Astrocyte of the cerebellum (primary cell): ENCODE data around the gene TICAM2.
A peak's percentile ranks its signal among the peaks of the same experiment; 100 is the strongest.

Source experiments
- DNase-seq: peaks from one replicate; pipeline ENCODE4 v3.0.0-alpha.2; 2011; ENCODE audit warnings: low read depth
- H3K4me3 ChIP-seq: 2 replicates; pipeline ENCODE4 v1.5.1; 2011; ENCODE audit warnings: mild to moderate bottlenecking, low read depth, low read length, moderate library complexity
- in situ Hi-C: cut with HindIII; loops from 2 replicates; pipeline ENCODE4 v1.10.0; 2017; ENCODE audit warnings: low sequenced_read_pairs
- TF ChIP-seq, protein P1 (sequence below): IDR thresholded peaks from 2 replicates; pipeline ENCODE4 v1.5.1; 2012; ENCODE audit warnings: low read length, low read depth, moderate library complexity, mild to moderate bottlenecking; ENCODE audit errors: missing control alignments

Gene TICAM2

DNA sequence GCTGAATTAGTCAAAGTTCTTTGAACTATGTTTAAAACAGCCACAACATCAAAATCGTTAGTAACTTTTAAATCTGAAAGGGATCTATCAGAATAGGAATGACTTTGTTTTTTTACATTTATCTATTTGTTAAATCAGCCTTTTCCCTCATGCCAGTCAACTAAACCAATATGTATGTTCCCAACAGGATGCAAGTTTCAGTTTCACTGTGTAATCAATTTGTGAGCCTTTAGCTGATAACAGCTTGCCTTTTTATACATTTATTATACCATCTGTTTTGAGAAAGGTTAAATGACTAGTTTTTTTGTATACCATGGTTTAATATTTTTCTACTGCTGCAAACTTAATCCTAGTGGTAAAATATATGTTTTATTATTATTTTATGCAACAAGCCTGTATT lies 14.6 kb upstream of the TICAM2 start:
- TF ChIP-seq, protein P1, sequence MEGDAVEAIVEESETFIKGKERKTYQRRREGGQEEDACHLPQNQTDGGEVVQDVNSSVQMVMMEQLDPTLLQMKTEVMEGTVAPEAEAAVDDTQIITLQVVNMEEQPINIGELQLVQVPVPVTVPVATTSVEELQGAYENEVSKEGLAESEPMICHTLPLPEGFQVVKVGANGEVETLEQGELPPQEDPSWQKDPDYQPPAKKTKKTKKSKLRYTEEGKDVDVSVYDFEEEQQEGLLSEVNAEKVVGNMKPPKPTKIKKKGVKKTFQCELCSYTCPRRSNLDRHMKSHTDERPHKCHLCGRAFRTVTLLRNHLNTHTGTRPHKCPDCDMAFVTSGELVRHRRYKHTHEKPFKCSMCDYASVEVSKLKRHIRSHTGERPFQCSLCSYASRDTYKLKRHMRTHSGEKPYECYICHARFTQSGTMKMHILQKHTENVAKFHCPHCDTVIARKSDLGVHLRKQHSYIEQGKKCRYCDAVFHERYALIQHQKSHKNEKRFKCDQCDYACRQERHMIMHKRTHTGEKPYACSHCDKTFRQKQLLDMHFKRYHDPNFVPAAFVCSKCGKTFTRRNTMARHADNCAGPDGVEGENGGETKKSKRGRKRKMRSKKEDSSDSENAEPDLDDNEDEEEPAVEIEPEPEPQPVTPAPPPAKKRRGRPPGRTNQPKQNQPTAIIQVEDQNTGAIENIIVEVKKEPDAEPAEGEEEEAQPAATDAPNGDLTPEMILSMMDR, result no peak
- in situ Hi-C loops, result no loop called here
- no peak for DNase-seq
- no peak overlapping the region for H3K4me3 ChIP-seq

DNA sequence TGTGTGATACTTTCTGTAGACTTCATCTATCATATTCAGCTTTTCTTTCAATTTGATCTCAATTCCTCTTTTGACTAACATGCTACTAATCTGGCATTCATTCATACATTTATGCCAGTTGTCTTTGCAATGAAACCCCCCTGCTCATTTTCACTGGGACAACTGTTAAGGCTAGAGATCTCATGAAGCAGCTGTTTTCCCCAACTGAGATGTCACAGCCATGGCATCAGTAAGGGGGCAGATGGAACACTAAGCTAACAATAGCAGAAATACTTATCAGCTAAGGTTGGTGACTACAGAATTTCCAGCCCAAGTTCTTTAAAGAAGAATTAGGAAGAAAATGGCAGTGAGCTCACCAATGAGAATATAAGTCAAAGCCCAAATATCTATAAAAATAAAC lies 14.2 kb upstream of the TICAM2 start:
- no peak overlapping the region for H3K4me3 ChIP-seq
- DNase-seq, result no peak
- in situ Hi-C loops, result no loop called here
- TF ChIP-seq, protein P1, result no peak

DNA sequence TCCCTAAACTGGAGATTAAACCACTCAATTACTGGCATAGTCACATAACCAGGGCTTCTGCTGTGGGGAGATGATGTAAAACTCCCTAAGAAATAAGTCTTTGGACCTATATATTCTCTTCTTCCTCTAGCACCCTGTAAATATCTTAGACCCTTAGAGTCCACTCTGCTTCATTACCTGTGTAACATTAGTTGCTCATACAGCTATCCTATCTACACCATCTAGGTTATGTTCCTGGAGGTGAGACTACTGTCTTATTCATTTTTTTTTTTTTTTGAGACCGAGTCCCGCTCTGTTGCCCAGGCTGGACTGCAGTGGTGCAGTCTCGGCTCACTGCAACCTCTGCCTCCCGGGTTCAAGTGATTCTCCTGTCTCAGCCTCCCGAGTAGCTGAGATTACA lies 9.6 kb upstream of the TICAM2 start:
- no peak overlapping the region for H3K4me3 ChIP-seq
- DNase-seq, result no peak
- TF ChIP-seq, protein P1, result no peak
- in situ Hi-C loops, result no loop called here

DNA sequence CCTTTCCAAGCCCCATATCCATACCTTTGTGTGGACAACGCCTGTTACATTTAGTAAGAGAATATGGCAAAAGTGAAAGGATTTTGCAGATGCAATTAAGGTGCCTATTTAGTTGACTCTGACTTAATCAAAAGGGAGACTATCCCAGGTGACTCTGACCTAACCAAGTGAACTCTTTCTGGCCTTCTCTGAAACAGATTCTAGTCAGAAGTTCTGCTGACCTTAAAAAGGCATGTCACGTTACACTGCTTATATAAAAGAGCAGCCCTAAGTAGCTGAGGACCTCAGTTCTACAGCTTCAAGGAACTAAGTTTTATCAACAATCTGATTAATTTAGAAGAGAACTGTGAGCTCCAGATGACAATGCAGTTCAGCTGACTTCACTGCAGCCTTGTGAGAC lies 5.7 kb upstream of the TICAM2 start:
- no peak overlapping the region for H3K4me3 ChIP-seq
- in situ Hi-C loops, result no loop called here
- TF ChIP-seq, protein P1, result no peak
- DNase-seq, result no peak

DNA sequence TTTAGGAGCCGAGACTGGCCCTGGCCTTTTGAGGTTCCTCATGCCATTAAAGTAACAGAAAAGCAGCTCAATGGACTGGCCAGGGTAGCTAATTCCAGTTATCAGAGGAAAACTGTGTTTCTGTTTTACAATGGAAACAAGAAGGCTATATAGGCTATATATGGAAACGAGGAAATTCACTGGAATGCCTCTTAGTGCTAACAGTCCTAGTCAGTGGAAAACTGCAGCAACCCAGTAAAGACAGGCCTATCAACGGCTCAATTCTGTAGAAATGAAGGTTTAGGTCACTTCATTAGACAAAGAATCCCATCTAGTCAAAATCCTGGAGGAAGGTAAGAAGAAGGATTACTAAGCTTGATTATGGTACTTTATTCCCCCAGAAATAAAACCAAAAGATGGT lies 3.2 kb upstream of the TICAM2 start:
- no peak overlapping the region for H3K4me3 ChIP-seq
- DNase-seq, result no peak
- TF ChIP-seq, protein P1, result no peak
- in situ Hi-C loops, result no loop called here

DNA sequence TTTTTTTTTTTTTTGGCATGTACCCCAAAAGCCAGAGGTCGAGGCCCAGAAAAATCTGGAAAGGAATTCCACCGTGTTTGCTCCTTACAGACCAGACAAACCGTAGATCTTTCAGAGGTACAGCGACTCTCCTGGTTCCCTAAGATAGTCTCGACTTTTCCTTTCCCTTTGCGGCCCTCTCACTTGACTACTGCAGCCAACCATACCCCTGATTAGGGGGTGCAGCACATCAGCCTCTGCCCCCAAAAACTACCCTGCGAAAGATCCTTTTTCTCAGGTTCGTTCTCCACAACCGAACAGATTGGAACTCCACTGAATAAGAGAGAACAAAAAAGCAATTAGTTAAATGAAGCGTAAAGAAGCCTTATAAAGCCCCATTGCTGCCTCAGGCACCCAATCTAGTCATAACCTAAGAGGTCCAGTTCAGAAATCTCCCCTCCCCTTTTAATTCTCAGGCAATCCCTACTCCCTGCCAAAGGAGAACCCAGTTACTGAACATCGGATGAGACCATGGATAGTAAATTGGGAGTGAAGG lies 379 bp upstream of the TICAM2 start:
- H3K4me3 ChIP-seq, result peak overlapping the region; percentile 47
- DNase-seq, result no peak
- TF ChIP-seq, protein P1, result no peak
- in situ Hi-C loops, result no loop called here

DNA sequence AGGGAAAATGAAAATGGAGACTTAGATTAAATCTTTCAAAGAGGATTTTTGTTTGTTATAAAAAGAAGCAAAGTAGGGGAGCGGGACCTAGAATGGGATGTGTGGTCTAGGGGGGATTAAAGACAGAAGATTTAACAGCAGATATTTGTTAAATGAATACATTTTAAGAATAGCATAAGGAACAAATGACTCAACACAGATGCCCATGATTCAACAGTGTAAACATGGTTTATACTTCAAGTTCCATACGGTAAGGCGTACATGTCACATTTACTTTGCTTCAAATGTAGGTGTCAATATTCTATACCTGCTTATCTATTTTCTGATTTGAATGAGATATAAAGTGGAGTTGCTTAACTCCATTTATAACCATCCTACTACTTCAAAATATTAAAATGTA lies 1.5 kb downstream of the TICAM2 start:
- H3K4me3 ChIP-seq, result peak overlapping the region; percentile 47
- TF ChIP-seq, protein P1, result no peak
- in situ Hi-C loops, result no loop called here
- DNase-seq, result no peak
